NCI-H1105 treated with DMSO at 0.1 percent for 48 hours (cell line): Measurements from ENCODE around the gene HECA.
A peak's percentile ranks its signal among the peaks of the same experiment; 100 is the strongest.
"Not testable (repeated sequence)": the region's sequence is repeated elsewhere in the genome, so short reads cannot be mapped to it uniquely, and the experiment has no call there.

Source experiments
- DNase-seq: peaks from one replicate; lab custom pipeline; 2025; lab: John Stamatoyannopoulos, UW

HECA gene

GRCh38 chr6:139135578-139136545 is 982 bp downstream of the HECA start:
- DNase-seq = peak; percentile 31

GRCh38 chr6:139137706-139138105 is 2.8 kb downstream of the HECA start:
- no peak for DNase-seq

- DNase-seq = not testable (repeated sequence)
These were observed 6.0 kb downstream of the HECA start for GRCh38 chr6:139140854-139141253.

GRCh38 chr6:139142262-139142661 is 7.4 kb downstream of the HECA start:
- no peak for DNase-seq

GRCh38 chr6:139143111-139143510 is 8.2 kb downstream of the HECA start:
- DNase-seq = no peak

GRCh38 chr6:139144490-139145085 is 9.7 kb downstream of the HECA start:
- DNase-seq = no peak

GRCh38 chr6:139145661-139146060 is 10.8 kb downstream of the HECA start:
- no peak for DNase-seq

- DNase-seq = no peak
These were observed 11.4 kb downstream of the HECA start for GRCh38 chr6:139146317-139146726.

GRCh38 chr6:139147628-139148027 is 12.7 kb downstream of the HECA start:
- no peak for DNase-seq

- no peak for DNase-seq
These were observed 13.8 kb downstream of the HECA start for GRCh38 chr6:139148557-139149235.

- DNase-seq = no peak
These were observed 14.5 kb downstream of the HECA start for GRCh38 chr6:139149383-139149782.

GRCh38 chr6:139150920-139151319 is 16.0 kb downstream of the HECA start:
- no peak for DNase-seq

GRCh38 chr6:139151425-139152087 is 16.7 kb downstream of the HECA start:
- DNase-seq = no peak

GRCh38 chr6:139152088-139152891 is 17.4 kb downstream of the HECA start:
- DNase-seq = peak; percentile 34

- no peak for DNase-seq
These were observed 18.0 kb downstream of the HECA start for GRCh38 chr6:139152892-139153271.

- DNase-seq = peak; percentile 13
These were observed 19.0 kb downstream of the HECA start for GRCh38 chr6:139153855-139154254.

GRCh38 chr6:139154881-139155547 is 20.1 kb downstream of the HECA start:
- DNase-seq = no peak

GRCh38 chr6:139156102-139156501 is 21.2 kb downstream of the HECA start:
- no peak for DNase-seq

GRCh38 chr6:139156551-139156950 is 21.7 kb downstream of the HECA start:
- no peak for DNase-seq

- not testable (repeated sequence) for DNase-seq
These were observed 22.2 kb downstream of the HECA start for GRCh38 chr6:139157086-139157485.

- no peak for DNase-seq
These were observed 24.1 kb downstream of the HECA start for GRCh38 chr6:139159016-139159415.
